Neural progenitor cell (in vitro differentiated cells): ENCODE measurements around the gene GULP1.

Experiments
- EZH2 ChIP-seq: fragments of 200-600 bp; sonication (generic); IDR thresholded peaks from 2 replicates; pipeline ENCODE4 v1.6.1; 2017; ENCODE audit warnings: antibody characterized with exemption, mild to moderate bottlenecking, moderate library complexity
- EZH2phosphoT487 ChIP-seq: fragments of 200-600 bp; sonication (generic); IDR thresholded peaks from 2 replicates; pipeline ENCODE4 v1.6.1; 2017; ENCODE audit warnings: antibody characterized with exemption
- TF ChIP-seq, protein P1 (sequence below): fragments of 200-600 bp; sonication (generic); IDR thresholded peaks from 2 replicates; pipeline ENCODE4 v1.5.1; 2017; ENCODE audit warnings: antibody characterized with exemption, mild to moderate bottlenecking

DNA sequence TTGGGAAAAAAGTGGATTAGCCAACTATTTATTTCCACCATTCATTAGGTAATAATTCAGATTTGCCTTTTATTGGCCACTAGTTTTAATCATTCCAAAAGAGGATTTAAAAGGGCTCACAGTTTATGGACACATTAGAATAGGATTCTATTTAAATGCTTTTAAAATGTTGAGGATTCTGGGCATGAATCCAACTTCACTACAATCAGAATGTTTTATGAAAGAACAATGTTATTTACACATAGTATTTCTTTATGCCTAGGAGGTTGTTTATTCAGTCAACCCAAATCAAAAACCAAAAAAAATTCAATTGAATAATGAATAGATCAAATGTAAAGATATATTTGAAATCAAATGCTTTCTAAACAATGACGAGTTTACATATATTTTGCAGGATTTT, 232.2 kb downstream of the GULP1 start:
- TF ChIP-seq, protein P1, sequence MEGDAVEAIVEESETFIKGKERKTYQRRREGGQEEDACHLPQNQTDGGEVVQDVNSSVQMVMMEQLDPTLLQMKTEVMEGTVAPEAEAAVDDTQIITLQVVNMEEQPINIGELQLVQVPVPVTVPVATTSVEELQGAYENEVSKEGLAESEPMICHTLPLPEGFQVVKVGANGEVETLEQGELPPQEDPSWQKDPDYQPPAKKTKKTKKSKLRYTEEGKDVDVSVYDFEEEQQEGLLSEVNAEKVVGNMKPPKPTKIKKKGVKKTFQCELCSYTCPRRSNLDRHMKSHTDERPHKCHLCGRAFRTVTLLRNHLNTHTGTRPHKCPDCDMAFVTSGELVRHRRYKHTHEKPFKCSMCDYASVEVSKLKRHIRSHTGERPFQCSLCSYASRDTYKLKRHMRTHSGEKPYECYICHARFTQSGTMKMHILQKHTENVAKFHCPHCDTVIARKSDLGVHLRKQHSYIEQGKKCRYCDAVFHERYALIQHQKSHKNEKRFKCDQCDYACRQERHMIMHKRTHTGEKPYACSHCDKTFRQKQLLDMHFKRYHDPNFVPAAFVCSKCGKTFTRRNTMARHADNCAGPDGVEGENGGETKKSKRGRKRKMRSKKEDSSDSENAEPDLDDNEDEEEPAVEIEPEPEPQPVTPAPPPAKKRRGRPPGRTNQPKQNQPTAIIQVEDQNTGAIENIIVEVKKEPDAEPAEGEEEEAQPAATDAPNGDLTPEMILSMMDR = no peak
- TF ChIP-seq EZH2 (no peak), EZH2phosphoT487 (no peak)
